GM19455 (cell line): ENCODE data around the gene PIERCE2.
"Not testable (repeated sequence)": the region's sequence is repeated elsewhere in the genome, so short reads cannot be mapped to it uniquely, and the experiment has no call there.

Experiments used
- ATAC-seq: cut with Tn5 transposase; IDR thresholded peaks from one replicate; pipeline ENCODE4 v1.9.1; 2021; ENCODE audit not compliant: unreplicated experiment

PIERCE2 gene

DNA sequence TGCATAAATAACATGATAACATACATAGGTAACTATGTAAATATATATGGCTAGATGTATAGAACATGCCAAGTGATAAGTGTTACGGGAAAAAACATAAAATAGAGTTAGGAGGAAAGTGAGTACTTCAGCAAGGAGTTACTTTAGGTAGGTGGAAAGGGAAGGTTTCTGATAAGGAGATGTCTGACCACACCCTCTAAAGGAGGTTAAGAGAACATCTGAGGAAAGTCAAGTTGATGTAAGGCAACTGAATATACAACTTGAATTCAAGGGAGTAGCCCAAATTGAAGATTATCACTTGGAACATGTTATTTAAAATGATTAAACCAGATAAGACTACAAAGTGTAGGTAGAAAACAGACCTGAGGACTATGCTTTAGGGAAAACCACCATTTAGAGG is 13.8 kb downstream of the PIERCE2 start:
- ATAC-seq, result no peak

DNA sequence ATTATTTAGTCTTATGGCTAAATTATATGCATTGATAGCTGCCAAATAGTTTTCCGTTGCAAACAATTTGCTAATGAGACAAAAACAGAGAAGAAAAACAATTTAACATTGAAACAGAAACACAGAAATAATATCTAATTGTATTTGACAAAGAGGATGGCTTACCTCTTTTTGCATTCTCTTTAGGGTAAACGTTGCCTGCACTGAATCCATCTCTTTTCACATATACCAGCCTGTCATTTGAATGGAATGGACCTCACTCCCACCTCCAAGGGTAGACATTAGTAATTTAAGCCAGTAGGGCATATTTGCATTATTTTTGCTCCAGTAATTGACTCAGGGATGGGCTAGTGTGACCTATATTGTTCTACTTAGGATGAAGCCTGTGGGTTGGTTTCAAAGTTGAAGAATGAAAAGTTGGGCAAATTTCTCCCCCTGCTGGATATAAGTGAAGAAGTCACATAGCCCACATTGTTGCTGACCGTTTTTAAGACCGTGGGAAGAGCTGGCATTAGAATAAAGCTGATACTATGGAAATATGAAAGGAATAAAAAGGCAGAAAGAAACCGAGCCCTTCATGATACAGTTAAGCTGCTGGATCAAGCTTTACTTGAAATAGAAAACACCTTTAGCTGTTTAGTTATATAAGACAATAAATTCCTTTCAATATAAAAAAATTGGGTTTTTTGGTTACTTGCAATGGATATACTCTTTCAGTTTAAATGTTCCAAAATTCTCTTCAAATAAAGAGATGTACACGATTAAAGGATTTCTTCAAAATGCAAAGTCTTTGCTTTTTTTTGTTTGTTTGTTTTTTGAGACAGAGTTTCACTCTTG is 26.9 kb downstream of the PIERCE2 start:
- ATAC-seq, result peak; percentile 66

DNA sequence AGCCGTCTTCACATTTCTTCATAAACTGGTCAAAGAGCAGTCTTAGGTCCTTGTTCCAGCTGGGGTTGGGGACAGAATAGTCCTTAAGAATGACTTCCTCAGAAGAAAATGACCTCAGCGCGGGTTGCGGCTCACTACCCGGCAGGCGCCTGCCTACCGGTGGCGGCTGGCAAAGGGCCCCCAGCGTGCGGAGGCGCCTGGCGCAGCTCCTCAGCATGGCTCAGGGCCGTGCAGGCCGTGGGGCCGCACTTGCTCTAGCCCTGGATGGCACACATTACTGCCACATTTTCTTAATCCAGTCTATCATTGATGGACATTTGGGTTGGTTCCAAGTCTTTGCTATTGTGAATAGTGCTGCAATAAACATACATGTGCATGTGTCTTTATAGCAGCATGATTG is 34.8 kb downstream of the PIERCE2 start:
- ATAC-seq, result not testable (repeated sequence)

DNA sequence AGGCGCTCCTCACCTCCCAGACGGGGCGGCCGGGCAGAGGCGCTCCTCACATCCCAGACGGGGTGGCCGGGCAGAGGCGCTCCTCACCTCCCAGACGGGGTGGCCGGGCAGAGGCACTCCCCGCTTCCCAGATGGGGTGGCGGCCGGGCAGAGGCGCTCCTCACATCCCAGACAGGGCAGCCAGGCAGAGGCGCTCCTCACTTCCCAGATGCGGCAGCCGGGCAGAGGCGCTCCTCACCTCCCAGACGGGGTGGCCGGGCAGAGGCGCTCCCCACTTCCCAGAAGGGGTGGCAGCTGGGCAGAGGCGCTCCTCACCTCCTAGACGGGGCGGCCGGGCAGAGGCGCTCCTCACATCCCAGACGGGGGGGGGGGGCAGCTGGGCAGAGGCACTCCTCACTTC is 37.6 kb downstream of the PIERCE2 start:
- not testable (repeated sequence) for ATAC-seq

DNA sequence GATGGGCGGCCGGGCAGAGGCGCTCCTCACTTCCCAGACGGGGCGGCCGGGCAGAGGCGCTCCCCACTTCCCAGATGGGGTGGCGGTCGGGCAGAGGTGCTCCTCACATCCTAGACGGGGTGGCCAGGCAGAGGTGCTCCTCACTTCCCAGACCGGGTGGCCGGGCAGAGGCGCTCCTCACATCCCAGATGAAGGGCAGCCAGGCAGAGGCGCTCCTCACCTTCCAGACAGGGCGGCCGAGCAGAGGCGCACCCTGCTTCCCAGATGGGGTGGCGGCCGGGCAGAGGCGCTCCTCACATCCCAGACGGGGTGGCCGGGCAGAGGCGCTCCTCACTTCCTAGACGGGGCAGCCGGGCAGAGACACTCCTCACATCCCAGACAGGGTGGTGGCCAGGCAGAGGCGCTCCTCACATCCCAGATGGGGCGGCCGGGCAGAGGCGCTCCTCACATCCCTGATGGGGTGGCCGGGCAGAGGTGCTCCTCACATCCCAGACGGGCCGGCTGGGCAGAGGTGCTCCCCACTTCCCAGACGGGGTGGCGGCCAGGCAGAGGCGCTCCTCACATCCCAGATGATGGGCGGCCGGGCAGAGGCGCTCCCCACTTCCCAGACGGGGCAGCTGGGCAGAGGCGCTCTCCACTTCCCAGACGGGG is 38.2 kb downstream of the PIERCE2 start:
- ATAC-seq, result not testable (repeated sequence)

DNA sequence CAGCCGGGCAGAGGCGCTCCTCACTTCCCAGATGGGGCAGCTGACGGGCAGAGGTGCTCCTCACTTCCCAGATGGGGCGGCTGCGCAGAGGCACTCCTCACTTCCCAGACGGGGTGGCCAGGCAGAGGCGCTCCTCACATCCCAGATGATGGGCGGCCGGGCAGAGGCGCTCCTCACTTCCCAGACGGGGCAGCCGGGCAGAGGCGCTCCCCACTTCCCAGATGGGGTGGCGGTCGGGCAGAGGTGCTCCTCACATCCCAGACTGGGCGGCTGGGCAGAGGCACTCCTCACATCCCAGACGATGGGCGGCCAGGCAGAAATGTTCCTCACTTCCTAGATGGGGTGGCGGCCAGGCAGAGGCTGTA is 38.7 kb downstream of the PIERCE2 start:
- not testable (repeated sequence) for ATAC-seq

DNA sequence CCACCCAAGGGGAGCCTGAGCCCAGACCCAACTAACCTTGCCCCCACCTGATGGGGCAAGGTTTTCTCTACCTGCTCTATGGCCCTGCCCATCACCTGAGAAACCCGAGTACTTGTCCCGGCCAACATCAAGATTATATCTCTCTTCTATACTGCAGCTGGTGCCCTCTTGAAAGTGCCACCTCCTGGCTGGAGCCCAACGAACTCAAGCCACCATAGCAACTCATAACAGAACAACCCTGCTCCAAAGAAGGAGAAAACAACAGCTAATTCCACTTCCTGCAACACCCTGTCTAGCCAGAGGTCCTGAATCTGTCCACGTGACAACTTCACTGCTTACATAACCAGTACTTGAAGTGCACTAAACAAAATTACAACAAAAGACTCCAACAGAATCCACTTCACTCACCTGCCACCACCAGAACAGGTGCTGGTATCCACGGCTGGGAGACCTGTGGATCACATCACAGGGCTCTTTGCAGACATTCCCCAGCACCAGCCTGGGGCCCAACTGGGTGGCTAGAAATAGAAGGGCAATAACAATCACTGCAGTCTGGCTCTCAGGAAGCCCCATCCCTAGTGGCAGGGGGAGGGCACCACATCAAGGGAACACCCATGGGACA is 49.2 kb downstream of the PIERCE2 start:
- no peak for ATAC-seq

DNA sequence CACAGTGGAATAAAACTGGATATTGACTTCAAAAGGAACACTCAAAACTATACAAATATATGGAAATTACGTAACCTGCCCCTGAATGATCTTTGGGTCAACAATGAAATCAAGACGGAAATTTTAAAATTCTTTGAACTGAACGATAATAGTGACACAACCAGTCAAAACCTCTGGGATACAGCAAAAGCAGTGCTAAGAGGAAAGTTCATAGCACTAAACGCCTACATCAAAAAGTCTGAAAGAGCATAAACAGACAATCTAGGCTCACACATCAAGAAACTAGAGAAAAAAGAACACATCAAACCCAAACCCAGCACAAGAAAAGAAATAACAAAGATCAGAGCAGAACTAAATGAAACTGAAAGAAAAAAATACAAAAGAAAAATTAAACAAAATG is 53.2 kb downstream of the PIERCE2 start:
- ATAC-seq, result no peak

DNA sequence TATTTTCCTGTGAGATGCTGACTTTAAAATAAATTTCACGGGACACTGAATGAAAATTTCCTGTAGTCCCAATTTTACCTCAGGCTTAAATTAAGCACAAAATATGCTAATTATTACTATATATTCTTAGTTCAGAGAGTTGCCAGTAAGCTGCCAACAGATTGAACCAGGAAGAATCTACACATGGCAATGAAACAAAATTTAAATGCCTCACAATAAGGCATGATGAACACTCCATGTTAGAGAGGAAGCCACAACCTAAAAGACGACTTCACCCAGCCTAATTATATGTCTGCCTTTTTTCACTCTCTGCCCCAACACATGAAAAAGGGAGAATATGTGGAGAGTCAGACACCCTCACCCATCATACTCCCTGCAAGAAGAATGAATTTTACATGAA is 60.0 kb downstream of the PIERCE2 start:
- ATAC-seq, result no peak
